ENCODE measurements around the gene CELSR2.

CELSR2 gene

GRCh38 chr1:109213824-109214693 is 35.3 kb upstream of the CELSR2 start, which contains the start of gene SARS1 (continued):
- TF ChIP-seq ZNF501 (tag by site-specific recombination; IDR thresholded peaks at IDR 0.05) (peak; percentile 87), ZNF571 (tag by site-specific recombination; IDR thresholded peaks at IDR 0.05) (no peak), ZNF791 (tag by site-specific recombination; IDR thresholded peaks at IDR 0.05) (no peak), ZXDB (tag by site-specific recombination; IDR thresholded peaks at IDR 0.05) (peak; percentile 50; the same call in 1 of the 2 replicates), ZNF654 (tag by site-specific recombination; IDR thresholded peaks at IDR 0.05; ENCODE audit: low read depth) (no peak), KLF16 (tag by site-specific recombination; IDR thresholded peaks at IDR 0.05) (peak; percentile 54), ZBTB10 (tag by site-specific recombination; IDR thresholded peaks at IDR 0.05) (no peak), ZNF341 (tag by site-specific recombination; IDR thresholded peaks at IDR 0.05; ENCODE audit: low read depth) (peak; percentile 67; the same call in 1 of the 2 replicates), SP3 (tag by site-specific recombination; IDR thresholded peaks at IDR 0.05) (peak; percentile 17), ZNF76 (tag by site-specific recombination; IDR thresholded peaks at IDR 0.05; ENCODE audit: borderline replicate concordance, low read depth) (peak; percentile 18; the same call in 1 of the 2 replicates), ZBTB17 (tag by site-specific recombination; IDR thresholded peaks at IDR 0.05) (peak; percentile 67), ZNF324 (tag by site-specific recombination; IDR thresholded peaks at IDR 0.05) (no peak), ZNF670 (tag by site-specific recombination; IDR thresholded peaks at IDR 0.05; ENCODE audit: low read depth) (no peak), ZNF830 (tag by site-specific recombination; IDR thresholded peaks at IDR 0.05; ENCODE audit: low read depth) (no peak), MZF1 (tag by site-specific recombination; IDR thresholded peaks at IDR 0.05; ENCODE audit: borderline replicate concordance) (no peak), ZNF416 (tag by site-specific recombination; IDR thresholded peaks at IDR 0.05) (no peak), ZNF391 (tag by site-specific recombination; IDR thresholded peaks at IDR 0.05; ENCODE audit: borderline replicate concordance, low read depth) (no peak; the same call in none of the 2 replicates), ZNF777 (tag by site-specific recombination; IDR thresholded peaks at IDR 0.05; ENCODE audit: borderline replicate concordance) (no peak), ZNF610 (tag by site-specific recombination; IDR thresholded peaks at IDR 0.05; ENCODE audit: borderline replicate concordance) (0 out of 2 replicates have a peak, but pooled peaks have one; percentile 9), ZNF48 (tag by site-specific recombination; IDR thresholded peaks at IDR 0.05) (no peak), ZNF214 (tag by site-specific recombination; IDR thresholded peaks at IDR 0.05; ENCODE audit: borderline replicate concordance) (0 out of 2 replicates have a peak, but pooled peaks have one; percentile 12), ZNF548 (tag by site-specific recombination; IDR thresholded peaks at IDR 0.05) (no peak), KLF1 (tag by site-specific recombination; IDR thresholded peaks at IDR 0.05) (peak; percentile 99), ZFP37 (tag by site-specific recombination; IDR thresholded peaks at IDR 0.05) (peak; percentile 79), ZNF585B (tag by site-specific recombination; IDR thresholded peaks at IDR 0.05) (no peak)
- TF ChIP-seq, protein P1, sequence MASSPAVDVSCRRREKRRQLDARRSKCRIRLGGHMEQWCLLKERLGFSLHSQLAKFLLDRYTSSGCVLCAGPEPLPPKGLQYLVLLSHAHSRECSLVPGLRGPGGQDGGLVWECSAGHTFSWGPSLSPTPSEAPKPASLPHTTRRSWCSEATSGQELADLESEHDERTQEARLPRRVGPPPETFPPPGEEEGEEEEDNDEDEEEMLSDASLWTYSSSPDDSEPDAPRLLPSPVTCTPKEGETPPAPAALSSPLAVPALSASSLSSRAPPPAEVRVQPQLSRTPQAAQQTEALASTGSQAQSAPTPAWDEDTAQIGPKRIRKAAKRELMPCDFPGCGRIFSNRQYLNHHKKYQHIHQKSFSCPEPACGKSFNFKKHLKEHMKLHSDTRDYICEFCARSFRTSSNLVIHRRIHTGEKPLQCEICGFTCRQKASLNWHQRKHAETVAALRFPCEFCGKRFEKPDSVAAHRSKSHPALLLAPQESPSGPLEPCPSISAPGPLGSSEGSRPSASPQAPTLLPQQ (tag by site-specific recombination; IDR thresholded peaks at IDR 0.05), result peak; percentile 57; the same call in 1 of the 2 replicates
- TF ChIP-seq, protein P2, sequence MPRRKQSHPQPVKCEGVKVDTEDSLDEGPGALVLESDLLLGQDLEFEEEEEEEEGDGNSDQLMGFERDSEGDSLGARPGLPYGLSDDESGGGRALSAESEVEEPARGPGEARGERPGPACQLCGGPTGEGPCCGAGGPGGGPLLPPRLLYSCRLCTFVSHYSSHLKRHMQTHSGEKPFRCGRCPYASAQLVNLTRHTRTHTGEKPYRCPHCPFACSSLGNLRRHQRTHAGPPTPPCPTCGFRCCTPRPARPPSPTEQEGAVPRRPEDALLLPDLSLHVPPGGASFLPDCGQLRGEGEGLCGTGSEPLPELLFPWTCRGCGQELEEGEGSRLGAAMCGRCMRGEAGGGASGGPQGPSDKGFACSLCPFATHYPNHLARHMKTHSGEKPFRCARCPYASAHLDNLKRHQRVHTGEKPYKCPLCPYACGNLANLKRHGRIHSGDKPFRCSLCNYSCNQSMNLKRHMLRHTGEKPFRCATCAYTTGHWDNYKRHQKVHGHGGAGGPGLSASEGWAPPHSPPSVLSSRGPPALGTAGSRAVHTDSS (tag by site-specific recombination; IDR thresholded peaks at IDR 0.05), result no peak
- TF ChIP-seq, protein P3, sequence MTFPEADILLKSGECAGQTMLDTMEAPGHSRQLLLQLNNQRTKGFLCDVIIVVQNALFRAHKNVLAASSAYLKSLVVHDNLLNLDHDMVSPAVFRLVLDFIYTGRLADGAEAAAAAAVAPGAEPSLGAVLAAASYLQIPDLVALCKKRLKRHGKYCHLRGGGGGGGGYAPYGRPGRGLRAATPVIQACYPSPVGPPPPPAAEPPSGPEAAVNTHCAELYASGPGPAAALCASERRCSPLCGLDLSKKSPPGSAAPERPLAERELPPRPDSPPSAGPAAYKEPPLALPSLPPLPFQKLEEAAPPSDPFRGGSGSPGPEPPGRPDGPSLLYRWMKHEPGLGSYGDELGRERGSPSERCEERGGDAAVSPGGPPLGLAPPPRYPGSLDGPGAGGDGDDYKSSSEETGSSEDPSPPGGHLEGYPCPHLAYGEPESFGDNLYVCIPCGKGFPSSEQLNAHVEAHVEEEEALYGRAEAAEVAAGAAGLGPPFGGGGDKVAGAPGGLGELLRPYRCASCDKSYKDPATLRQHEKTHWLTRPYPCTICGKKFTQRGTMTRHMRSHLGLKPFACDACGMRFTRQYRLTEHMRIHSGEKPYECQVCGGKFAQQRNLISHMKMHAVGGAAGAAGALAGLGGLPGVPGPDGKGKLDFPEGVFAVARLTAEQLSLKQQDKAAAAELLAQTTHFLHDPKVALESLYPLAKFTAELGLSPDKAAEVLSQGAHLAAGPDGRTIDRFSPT (tag by site-specific recombination; IDR thresholded peaks at IDR 0.05), result no peak
- TF ChIP-seq, protein P4, sequence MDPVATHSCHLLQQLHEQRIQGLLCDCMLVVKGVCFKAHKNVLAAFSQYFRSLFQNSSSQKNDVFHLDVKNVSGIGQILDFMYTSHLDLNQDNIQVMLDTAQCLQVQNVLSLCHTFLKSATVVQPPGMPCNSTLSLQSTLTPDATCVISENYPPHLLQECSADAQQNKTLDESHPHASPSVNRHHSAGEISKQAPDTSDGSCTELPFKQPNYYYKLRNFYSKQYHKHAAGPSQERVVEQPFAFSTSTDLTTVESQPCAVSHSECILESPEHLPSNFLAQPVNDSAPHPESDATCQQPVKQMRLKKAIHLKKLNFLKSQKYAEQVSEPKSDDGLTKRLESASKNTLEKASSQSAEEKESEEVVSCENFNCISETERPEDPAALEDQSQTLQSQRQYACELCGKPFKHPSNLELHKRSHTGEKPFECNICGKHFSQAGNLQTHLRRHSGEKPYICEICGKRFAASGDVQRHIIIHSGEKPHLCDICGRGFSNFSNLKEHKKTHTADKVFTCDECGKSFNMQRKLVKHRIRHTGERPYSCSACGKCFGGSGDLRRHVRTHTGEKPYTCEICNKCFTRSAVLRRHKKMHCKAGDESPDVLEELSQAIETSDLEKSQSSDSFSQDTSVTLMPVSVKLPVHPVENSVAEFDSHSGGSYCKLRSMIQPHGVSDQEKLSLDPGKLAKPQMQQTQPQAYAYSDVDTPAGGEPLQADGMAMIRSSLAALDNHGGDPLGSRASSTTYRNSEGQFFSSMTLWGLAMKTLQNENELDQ (tag by site-specific recombination; IDR thresholded peaks at IDR 0.05; ENCODE audit: low read depth), result no peak
